Measurements from ENCODE around the gene TRIM7.

GRCh38 chr5:181168595-181169118, 36.3 kb downstream of the TRIM7 start:
- TF ChIP-seq, protein P1, sequence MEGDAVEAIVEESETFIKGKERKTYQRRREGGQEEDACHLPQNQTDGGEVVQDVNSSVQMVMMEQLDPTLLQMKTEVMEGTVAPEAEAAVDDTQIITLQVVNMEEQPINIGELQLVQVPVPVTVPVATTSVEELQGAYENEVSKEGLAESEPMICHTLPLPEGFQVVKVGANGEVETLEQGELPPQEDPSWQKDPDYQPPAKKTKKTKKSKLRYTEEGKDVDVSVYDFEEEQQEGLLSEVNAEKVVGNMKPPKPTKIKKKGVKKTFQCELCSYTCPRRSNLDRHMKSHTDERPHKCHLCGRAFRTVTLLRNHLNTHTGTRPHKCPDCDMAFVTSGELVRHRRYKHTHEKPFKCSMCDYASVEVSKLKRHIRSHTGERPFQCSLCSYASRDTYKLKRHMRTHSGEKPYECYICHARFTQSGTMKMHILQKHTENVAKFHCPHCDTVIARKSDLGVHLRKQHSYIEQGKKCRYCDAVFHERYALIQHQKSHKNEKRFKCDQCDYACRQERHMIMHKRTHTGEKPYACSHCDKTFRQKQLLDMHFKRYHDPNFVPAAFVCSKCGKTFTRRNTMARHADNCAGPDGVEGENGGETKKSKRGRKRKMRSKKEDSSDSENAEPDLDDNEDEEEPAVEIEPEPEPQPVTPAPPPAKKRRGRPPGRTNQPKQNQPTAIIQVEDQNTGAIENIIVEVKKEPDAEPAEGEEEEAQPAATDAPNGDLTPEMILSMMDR (conservative IDR thresholded peaks at IDR 0.05 in 1 of 2, IDR thresholded peaks at IDR 0.05 in 1 of 2; ENCODE audit: low read depth in 1 of 2, low read length in 2 of 2): no peak
- no peak for TF ChIP-seq EZH2 (IDR thresholded peaks at IDR 0.05; ENCODE audit: low read length, missing control alignments)

All from fibroblast of lung (primary cell).